Uterus (tissue), 2 donors: ENCODE measurements around the gene EID2B.

Experiments
- CTCF ChIP-seq, 4 experiments: fragments of 200-600 bp in 2 of 4; fragments of 450-650 bp in 2 of 4; sonication (generic) in 2 of 4; IDR thresholded peaks; one replicate each; pipeline ENCODE4 v1.5.1; 2016 to 2019; ENCODE audit warnings: antibody characterized with exemption in 4 of 4, mild to moderate bottlenecking in 2 of 4, moderate library complexity in 1 of 4
- POLR2A ChIP-seq, 2 donors: fragments of 450-650 bp; IDR thresholded peaks; one replicate each; pipeline ENCODE4 v1.6.1; 2016; ENCODE audit warnings: antibody characterized with exemption in 2 of 2, mild to moderate bottlenecking in 1 of 2, moderate library complexity in 1 of 2

- no peak for TF ChIP-seq CTCF (IDR thresholded peaks at IDR 0.05)
- TF ChIP-seq POLR2A (IDR thresholded peaks at IDR 0.05): no peak
Observed at GRCh38 chr19:39531834-39532232, 819 bp downstream of the EID2B start.
